GM20431 (cell line): ENCODE measurements around the gene SCAMP4.

Experiments used
- in situ Hi-C: fragments of 300-500 bp; cut with MseI, MboI; formaldehyde crosslinking; loops from one replicate; pipeline ENCODE4 v1.15.0; 2020; ENCODE audit warnings: low sequenced_read_pairs; ENCODE audit not compliant: unreplicated experiment

Gene SCAMP4

GRCh38 chr19:1974381-1975161 lies 69.4 kb downstream of the SCAMP4 start:
- in situ Hi-C loops: no loop called here

- in situ Hi-C loops: no loop called here
Measured at GRCh38 chr19:1975162-1975480, 69.9 kb downstream of the SCAMP4 start.
